Measurements from ENCODE around the gene TNRC6A. TPM values are rescaled to one million over a fixed set of nuclear protein-coding genes. Genes with fewer than 3 reads are reported as not detected.

The TNRC6A gene
- 55.7 and 57.1 TPM in 2 replicates for total RNA-seq (ENCODE audit: low replicate concordance)

GRCh38 chr16:24729243-24729950 lies at the start of gene TNRC6A:
Gene TNRC6A, plus strand, starts transcription at chr16:24729651. Its CDS starts 191 bp downstream, at chr16:24729842.
- Histone ChIP-seq H2AFZ (replicated peaks) (peak within 1 kb of the TSS; percentile 91), H3K4me1 (peaks cover 13% of the 10 kb centered on the region), H3K4me3 (peak within 1 kb of the TSS; percentile 94), H3F3A (ENCODE audit: low read depth) (peaks cover 4% of the 10 kb centered on the region), H3K9ac (peak within 1 kb of the TSS; percentile 89), H3K79me2 (ENCODE audit: low read depth) (peaks cover 46% of the 10 kb centered on the region), H4K20me1 (ENCODE audit: low read depth) (peaks cover 44% of the 10 kb centered on the region), H3K27ac (peak within 1 kb of the TSS; percentile 98), H3K9me3 (ENCODE audit: low read depth) (no peaks in the 10 kb centered on the region), H3K27me3 (no peaks in the 10 kb centered on the region), H3K36me3 (no peaks in the 10 kb centered on the region), H3K4me2 (peak within 1 kb of the TSS; percentile 96)
- H3K36me3 Mint-ChIP-seq, result peaks cover 15% of the 10 kb centered on the region
- no peak for TF ChIP-seq EZH2 (IDR thresholded peaks at IDR 0.05)
- TF ChIP-seq CTCF (IDR thresholded peaks at IDR 0.05), result no peak
- TF ChIP-seq EZH2phosphoT487 (IDR thresholded peaks at IDR 0.05), result no peak
- peak within 1 kb of the TSS; percentile 98 for H3K4me3 Mint-ChIP-seq
- H3K9me3 Mint-ChIP-seq, result no peaks in the 10 kb centered on the region
- peak; percentile 94 for DNase-seq (ENCODE audit: low spot score)
- no peaks in the 10 kb centered on the region for H3K27me3 Mint-ChIP-seq (ENCODE audit: insufficient read depth, low read depth)
- peaks cover 26% of the 10 kb centered on the region for H3K4me1 Mint-ChIP-seq
- H3K27ac Mint-ChIP-seq, result peak within 1 kb of the TSS; percentile 99

GRCh38 chr16:24681793-24682192 lies 47.7 kb upstream of the TNRC6A start:
- H3K9ac ChIP-seq, result no peak overlapping the region
- Mint-ChIP-seq H3K36me3 (no peaks in the 10 kb centered on the region), H3K9me3 (no peaks in the 10 kb centered on the region), H3K4me3 (no peak overlapping the region), H3K4me1 (peaks cover 19% of the 10 kb centered on the region), H3K27me3 (ENCODE audit: insufficient read depth, low read depth) (peaks cover 6% of the 10 kb centered on the region), H3K27ac (no peak overlapping the region)
- no peak overlapping the region for H3K4me2 ChIP-seq
- peaks cover 9% of the 10 kb centered on the region for H3K4me1 ChIP-seq
- no peak for TF ChIP-seq EZH2phosphoT487 (IDR thresholded peaks at IDR 0.05)
- no peak for TF ChIP-seq CTCF (IDR thresholded peaks at IDR 0.05)
- no peak for TF ChIP-seq EZH2 (IDR thresholded peaks at IDR 0.05)
- H3K4me3 ChIP-seq, result no peak overlapping the region
- no peak overlapping the region for H3K27ac ChIP-seq
- H3K79me2 ChIP-seq (ENCODE audit: low read depth), result no peaks in the 10 kb centered on the region
- no peak overlapping the region for H2AFZ ChIP-seq (replicated peaks)
- H3K27me3 ChIP-seq, result no peaks in the 10 kb centered on the region
- H3K36me3 ChIP-seq, result no peaks in the 10 kb centered on the region
- H4K20me1 ChIP-seq (ENCODE audit: low read depth), result no peaks in the 10 kb centered on the region
- no peaks in the 10 kb centered on the region for H3K9me3 ChIP-seq (ENCODE audit: low read depth)
- no peak for DNase-seq (ENCODE audit: low spot score)
- peaks cover 33% of the 10 kb centered on the region for H3F3A ChIP-seq (ENCODE audit: low read depth)

GRCh38 chr16:24683250-24683649 lies 46.2 kb upstream of the TNRC6A start:
- no peak overlapping the region for H3K4me3 Mint-ChIP-seq
- Histone ChIP-seq H3F3A (ENCODE audit: low read depth) (peaks cover 36% of the 10 kb centered on the region), H3K79me2 (ENCODE audit: low read depth) (no peaks in the 10 kb centered on the region), H3K4me2 (no peak overlapping the region), H3K4me3 (no peak overlapping the region), H3K27me3 (no peaks in the 10 kb centered on the region), H3K4me1 (peaks cover 9% of the 10 kb centered on the region), H3K9ac (no peak overlapping the region), H3K9me3 (ENCODE audit: low read depth) (no peaks in the 10 kb centered on the region), H4K20me1 (ENCODE audit: low read depth) (no peaks in the 10 kb centered on the region), H3K36me3 (no peaks in the 10 kb centered on the region), H2AFZ (replicated peaks) (no peak overlapping the region), H3K27ac (no peak overlapping the region)
- peaks cover 22% of the 10 kb centered on the region for H3K4me1 Mint-ChIP-seq
- H3K27ac Mint-ChIP-seq, result no peak overlapping the region
- peaks cover 8% of the 10 kb centered on the region for H3K27me3 Mint-ChIP-seq (ENCODE audit: insufficient read depth, low read depth)
- H3K9me3 Mint-ChIP-seq, result no peaks in the 10 kb centered on the region
- TF ChIP-seq CTCF (IDR thresholded peaks at IDR 0.05) (no peak), EZH2phosphoT487 (IDR thresholded peaks at IDR 0.05) (no peak), EZH2 (IDR thresholded peaks at IDR 0.05) (no peak)
- no peak for DNase-seq (ENCODE audit: low spot score)
- H3K36me3 Mint-ChIP-seq, result no peaks in the 10 kb centered on the region
